Stimulated activated CD4-positive, alpha-beta T cell treated with anti-CD3 and anti-CD28 coated beads, Interleukin-4, amount 100 ng/mL, for 24 hours (primary cell): ENCODE measurements around the gene TPRG1L.
"Not testable (repeated sequence)": the region's sequence is repeated elsewhere in the genome, so short reads cannot be mapped to it uniquely, and the experiment has no call there.

Experiments
- DNase-seq: peaks from one replicate; pipeline ENCODE4 v3.0.0-alpha.2; 2020

The TPRG1L gene

DNA sequence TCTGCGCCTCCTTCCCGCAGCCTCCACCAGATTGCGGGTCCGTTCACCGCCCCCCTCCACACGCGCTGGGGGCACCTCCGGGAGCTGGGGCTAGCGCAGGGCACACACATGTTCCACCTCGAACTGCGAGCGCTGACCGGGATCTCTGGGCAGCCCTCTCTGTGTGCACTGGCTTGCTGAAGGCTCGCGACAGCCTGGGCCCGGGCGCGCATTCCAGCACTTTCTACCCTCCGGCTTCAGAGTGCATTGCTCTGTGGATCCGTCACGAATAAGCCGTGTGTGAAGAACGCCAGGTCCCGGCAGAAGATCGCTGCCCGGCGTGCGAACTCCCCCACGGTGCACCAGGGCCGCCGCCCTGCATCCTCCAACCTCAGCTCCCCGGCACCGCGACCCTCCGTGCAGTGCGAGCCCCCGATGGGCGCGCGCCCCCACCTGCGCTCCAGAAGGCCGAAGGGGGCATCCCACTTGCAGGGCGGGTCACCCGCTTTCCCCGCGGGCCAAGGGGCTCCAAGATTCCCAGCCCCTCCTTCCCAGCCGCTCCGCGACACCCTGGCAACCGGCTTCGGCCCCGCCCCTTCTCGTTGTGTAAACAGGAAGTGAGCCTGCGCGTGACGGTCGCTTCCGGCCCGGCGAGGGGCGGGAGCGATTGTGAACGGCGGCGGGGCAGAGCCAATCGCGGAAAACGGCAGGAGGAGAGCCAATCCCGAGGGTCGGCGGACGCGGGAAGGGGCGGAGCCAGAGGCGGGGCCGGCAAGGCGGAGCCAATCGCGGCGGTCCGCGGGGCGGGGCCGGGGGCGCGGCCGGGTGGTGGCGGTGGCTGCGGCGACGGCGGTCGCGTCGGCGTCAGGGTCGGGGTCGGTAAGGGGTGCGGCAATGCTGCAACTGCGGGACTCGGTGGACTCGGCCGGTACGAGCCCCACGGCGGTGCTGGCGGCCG lies at the start of gene TPRG1L:
Gene TPRG1L (plus strand): TSS at position 816 of the 937 bp plus-strand sequence. CDS start 58 bp downstream, at position 874.
- DNase-seq, result peak; percentile 99

DNA sequence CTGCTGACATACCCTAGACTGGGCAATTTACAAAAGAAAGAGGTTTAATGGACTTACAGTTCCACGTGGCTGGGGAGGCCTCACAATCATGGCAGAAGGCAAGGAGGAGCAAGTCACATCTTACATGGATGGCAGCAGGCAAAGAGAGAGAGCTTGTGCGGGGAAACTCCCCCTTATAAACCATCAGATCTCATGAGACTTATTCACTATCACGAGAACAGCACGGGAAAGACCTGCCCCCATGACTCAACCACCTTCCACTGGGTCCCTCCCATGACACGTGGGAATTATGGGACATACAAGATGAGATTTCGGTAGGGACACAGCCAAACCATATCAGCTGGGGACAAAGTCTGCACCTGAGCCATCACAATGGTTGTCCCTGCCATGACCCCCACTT lies 49.3 kb upstream of the TPRG1L start:
- not testable (repeated sequence) for DNase-seq

DNA sequence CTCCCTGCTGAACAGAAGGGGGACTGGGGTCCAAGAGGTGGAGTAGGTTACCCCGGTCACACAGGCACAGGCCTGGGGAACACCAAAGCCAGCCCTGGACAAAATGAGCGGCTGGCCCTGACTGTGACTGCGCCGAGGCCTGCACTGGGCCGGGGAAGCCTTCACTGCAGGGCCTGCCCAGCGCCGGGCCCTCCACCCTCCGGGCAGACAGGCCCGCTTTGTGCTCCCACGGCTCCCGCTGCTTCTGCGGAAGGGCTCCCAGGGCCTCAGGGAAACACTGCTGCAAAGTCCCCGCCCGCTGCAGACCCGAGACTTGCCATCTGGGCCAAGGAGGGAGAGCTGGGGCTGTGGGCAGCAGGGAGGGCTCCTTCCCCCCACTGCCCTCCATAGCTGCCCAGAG lies 48.8 kb upstream of the TPRG1L start:
- no peak for DNase-seq

DNA sequence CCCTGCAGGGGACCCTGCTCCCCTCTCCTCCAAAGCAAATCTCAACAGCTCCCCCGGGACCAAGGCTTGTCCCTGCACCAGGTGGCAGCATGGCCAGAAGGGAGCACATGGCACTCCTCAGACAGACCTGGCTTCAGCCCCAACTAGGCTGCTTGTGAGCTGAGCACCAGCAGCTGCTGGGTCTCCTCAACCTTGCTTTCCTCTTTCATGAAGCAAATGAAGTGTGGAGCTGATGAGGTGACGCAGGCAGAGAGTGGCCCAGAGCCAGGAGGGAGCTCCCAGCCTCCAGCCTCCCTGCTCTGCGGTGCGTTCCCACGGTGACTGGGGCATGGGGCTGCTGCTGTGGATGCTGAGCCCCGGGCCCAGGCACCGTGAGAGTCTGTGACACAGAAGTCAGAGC lies 47.5 kb upstream of the TPRG1L start:
- DNase-seq, result no peak

DNA sequence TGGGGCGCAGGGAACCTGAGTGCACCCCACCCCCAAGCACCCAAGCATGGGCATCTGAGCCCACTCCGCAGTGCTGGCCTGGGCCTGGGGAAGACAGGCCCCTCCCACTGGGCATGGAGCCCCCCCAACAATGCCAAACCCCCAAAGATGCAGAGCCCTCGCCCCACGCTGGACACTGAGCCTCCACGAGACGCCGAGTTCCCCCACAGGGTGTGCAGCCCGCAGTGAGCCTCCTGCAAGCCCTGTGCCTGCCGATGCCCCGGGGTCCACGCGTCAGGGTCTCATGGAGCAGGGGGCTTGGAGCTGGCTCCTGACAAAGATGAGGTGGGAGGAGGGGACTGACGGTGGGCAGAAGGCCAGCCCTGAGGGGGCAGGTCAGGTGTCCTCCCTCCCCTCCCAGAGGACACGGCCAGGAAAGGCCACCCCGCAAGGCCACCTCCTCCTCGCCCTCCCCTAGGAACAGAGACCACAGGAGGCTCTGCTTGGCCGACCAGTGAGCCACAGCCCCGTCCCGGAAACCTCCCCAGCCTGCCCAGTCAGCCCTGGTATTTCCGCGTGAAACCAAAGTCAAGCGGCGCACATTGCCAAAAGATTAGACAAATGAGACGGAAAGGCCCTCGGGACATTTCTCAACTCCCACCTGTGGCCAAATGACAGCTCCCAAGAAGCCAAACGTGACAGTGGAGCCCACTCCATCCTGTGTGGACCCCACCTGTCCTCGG lies 46.9 kb upstream of the TPRG1L start:
- DNase-seq, result no peak

DNA sequence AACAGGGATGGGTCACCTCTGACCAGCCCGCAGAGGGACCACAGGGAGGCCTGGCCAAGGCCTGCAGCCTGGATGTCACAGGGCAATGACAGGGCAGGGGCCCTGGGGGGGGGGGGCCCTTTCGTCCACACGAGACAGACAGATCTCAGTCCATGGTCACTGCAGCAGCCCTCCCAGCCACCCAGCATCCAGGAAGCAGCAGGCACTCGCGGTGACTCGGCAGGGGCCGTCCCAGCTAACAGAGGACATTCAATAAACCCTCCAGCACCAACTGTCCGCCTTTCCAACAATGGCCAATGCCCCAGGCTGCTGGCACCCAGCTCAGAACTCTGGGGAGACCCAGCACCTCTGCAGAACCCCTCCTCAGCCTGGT lies 46.4 kb upstream of the TPRG1L start:
- no peak for DNase-seq

DNA sequence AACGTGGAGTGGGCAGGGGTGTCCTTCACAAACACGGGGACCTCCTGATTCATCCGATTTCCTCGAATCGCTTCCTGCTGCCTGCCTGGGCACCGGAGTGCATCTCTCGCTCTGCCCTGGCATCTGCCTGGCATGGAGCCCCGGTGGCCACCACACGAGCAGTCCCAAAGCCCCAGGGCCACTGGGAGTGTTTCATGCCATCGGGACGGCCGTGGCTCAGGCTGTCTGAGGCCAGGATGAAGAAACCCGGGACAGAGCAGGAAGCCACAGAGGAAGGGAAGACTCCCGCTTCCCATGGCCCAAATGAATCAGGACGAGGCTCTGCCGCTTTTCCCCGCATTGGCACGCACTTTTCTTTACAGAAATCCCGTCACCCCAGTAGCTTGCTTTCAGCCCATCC lies 45.9 kb upstream of the TPRG1L start:
- no peak for DNase-seq

DNA sequence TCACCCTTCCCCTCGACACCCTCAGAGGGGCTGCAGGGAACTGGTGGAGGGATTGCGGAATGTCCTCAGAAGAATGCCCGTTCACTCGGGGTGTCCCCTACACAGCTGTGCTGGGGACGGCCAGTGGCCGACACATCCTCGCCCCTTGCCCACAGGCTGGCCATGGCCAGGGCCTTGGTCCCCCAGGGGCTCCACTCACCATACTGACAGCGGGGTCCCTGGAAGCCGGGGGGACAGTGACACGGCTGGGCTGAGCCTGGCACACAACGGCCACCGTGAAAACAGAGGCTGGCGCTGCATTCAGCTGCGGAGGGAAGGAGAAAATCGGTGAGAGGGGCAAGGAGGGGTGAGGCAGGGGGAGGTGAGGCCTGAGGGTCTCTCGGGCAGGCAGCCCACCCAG lies 45.2 kb upstream of the TPRG1L start:
- DNase-seq, result no peak

DNA sequence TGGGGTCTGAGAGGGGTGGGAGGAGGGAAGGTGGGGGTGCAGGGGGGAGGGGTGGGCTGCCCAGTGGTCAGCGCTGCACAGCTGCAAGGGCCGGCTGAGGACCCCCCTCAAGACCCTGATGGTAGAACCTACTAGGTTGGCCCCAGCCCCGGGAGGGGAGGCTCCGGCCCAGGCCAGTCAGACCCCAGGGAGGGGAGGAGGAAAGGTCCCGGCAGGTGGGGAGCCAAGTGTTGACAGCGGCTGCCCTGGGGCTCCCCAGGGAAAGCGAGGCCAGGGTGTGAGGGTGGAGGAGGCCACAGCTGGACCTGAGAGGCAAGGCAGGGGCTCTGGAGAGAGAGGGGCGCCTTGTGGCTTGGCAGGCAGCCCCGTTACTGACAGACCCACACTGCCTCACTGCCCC lies 44.6 kb upstream of the TPRG1L start:
- DNase-seq, result no peak

DNA sequence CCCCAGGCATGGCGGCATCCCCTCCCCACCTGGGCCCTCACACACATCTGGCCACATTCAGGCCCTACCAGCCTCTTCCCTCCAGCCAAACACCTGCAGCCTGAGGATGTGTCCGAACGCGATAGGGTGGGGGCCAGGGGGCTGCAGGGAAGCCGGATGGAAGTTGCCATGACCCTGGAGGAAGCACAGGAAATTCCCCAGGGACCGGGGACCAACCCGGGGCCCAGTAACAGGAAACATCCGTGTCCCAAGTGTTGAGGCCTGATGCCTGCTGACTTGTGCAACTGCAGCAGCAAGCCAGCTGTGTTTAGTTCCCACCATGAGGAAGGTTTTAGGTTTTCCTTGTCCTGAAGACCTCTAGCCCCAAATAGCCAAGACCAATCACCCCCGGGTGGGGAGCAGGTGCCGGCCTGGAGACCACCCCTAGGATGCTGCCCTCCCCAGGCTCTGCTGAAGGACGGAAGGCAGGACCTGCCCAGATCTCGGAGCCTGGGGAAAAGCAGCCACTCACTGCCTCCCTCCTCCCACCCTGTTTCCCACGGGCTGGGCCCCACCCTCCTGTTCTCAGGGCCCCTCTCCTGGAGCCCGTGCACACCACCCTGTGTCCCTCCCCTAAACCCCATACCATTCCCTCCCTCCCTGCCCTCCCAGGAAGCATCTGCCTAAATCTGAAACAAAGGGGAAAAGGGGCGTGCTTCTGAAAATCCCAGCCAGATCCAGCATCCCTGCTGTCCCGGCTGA lies 43.3 kb upstream of the TPRG1L start:
- no peak for DNase-seq

DNA sequence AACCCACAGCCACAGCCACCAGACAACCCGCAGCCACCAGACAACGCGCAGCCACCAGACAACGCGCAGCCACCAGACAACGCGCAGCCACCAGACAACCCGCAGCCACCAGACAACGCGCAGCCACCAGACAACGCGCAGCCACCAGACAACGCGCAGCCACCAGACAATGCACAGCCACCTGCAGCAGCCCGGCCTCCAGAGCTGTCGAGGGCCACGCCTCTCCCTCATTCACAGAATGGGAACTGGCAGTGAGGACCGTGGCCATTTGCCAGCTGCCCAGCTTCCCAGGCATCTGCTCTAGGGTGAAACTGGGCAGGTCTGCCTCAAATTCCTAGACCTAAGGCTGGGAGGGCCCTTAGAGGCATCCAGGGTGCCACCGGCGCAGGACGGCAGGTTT lies 41.1 kb upstream of the TPRG1L start:
- not testable (repeated sequence) for DNase-seq

DNA sequence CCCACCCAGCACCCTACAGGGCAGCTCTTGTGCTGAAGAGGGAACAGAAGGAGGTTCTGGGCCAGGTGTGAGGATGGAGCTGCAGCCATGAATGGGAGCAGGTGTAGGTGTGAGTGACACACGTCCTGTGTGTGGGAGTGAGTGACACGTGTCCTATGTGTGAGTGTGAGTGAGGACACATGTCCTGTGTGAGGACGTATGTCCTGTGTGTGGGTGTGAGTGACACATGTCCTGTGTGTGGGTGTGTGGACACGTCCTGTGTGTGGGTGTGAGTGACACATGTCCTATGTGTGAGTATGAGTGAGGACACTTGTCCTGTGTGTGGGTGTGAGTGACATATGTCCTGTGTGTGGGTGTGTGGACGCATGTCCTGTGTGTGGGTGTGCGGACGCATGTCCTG lies 39.9 kb upstream of the TPRG1L start:
- peak; percentile 35 for DNase-seq

DNA sequence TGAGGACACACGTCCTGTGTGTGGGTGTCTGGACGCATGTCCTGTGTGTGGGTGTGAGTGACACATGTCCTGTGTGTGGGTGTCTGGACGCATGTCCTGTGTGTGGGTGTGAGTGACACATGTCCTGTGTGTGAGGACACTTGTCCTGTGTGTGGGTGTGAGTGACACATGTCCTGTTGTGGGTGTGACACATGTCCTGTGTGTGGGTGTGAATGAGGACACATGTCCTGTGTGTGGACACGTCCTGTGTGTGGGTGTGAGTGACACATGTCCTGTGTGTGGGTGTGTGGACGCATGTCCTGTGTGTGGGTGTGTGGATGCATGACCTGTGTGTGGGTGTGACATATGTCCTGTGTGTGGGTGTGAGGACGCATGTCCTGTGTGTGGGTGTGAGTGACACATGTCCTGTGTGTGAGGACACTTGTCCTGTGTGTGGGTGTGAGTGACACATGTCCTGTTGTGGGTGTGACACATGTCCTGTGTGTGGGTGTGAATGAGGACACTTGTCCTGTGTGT lies 39.4 kb upstream of the TPRG1L start:
- not testable (repeated sequence) for DNase-seq

DNA sequence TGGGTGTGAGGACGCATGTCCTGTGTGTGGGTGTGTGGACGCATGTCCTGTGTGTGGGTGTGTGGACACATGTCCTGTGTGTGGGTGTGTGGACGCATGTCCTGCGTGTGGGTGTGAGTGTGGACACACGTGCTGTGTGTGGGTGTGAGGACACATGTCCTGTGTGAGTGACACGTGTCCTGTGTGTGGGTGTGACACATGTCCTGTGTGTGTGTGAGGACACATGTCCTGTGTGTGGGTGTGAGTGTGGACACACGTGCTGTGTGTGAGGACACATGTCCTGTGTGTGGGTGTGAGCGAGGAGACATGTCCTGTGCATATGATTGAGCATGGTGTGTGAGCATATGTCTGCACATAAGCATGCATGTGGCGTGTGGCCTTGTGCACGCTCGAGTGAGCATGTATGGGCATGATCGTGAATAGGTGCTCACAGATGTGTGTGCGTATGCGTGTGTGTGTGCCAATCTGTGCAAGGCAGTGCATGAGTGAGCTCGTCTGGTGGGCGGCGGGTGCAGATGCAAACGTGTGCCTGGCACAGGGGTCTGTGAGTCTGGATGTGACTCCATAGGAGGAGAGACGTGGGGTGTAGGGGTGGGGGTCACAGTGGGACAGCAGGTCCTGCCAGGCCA lies 38.8 kb upstream of the TPRG1L start:
- DNase-seq, result no peak

DNA sequence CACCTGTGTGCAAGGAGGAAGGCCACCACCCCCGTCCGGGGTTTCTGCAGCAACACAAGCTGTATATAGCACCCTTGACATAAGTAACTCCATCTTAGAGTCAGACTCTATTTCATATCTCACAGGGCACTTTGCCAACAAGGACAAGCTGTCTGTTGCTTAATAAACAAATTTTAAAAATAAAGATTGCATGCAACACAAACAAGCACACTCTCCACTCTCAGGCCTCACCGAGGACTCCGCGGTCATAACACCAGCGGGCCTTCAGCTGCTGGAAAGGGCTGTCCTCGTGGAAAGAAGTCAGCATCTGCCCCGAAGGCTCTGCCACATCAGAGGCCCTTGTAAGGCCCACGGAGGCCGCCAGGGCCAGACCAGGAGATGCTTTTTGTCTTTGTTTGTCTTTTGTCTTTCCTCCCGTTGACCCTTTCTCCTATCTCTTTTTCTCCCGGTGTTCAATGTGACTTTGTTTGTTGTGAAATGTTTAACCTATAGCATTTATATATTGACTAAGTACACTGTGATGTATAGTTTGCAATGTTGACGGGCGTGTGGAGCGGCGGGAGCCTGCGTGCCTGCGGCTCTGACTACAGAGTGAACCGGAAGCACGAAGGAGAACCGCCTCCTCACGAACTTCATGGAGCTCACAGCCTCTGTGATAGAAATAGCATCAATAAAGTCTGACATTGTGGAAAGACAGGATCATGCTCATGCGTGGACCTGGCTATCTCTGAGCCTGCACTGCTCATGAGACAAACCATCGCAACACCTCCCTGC lies 37.6 kb upstream of the TPRG1L start:
- DNase-seq, result no peak

DNA sequence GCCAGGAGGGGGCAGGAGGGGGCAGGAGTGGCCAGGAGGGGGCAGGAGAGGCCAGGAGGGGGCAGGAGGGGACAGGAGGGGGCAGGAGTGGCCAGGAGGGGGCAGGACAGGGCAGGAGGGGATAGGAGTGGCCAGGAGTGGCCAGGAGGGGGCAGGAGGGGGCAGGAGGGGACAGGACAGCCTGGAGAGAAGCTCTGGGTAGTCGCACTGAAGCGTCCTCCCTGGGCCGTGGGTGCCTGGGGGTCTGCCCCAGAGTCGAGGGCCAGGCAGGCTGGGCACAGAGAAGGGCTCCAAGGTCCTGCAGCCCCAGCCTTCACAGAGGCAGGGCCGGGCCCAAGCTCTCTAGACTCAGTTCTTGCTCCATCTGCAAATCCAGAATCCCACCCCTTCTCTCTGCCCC lies 36.4 kb upstream of the TPRG1L start:
- DNase-seq, result no peak

DNA sequence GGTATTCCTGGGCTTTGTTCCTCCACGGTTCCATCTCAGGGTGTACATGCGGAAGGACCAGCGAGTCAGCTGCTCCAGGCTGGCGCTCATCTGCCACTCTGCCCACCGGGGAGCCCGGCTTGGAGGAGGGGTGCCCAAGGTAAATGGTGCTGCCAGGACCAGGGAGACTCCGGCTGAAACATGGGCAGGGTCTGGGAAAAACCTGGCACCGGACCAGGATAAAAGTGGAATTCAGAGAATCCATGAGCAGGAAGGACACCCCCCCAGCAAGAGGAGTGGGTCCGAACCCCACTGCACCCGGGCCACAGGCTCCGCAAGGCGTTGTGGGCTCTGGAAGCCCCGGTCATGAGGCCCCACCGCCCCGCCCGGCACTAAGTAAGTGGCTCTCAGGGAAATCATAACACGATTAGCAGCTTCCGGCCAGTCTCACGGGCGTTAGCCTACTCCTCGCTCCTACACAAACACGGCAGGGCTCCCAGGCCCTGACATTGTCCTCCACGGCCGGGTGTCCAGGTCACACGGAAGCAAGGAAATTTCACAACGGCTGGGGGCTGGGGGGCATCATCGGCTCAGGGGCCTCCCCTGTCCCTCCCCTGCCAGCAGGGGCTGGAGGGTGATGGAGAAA lies 34.6 kb upstream of the TPRG1L start:
- no peak for DNase-seq

DNA sequence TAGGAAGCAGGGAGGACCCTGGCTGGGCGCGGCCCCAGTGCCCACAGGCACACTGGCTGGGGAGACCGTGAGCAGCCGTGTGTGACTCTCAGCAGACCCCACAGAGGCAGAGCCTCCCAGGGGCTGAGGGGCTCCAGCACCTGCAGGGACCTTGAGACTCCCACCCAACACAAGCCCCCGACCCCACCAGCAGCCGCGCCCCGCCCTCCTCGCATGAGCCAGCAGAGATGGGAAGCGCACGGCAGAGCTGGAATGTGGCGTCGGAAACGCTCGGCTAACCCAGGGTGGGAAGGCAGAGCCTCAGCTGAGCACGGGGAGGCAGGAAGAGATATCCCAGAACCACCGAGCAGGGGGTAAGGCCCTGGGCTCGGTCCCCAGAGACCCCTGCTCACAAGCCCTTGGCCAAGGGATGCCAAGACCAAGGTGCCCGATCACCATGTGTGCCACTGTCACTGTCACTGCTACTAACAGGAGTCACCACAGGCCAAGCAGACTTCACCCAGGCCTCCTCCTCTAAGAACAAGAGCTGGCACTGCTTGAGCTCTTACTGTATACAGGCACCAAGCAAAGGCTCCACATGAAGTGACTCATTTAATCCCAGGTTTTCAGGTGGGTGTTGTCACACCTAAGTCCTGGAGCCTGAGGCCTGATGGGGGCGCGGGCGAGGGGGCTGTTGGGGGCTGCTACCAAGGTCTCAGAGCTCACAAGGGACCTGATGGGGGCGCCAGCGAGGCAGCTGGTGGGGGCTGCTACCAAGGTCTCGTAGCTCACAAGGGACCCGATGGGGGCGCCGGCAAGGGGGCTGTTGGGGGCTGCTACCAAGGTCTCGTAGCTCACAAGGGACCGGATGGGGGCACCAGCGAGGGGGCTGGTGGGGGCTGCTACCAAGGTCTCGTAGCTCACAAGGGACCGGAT lies 33.6 kb upstream of the TPRG1L start:
- no peak for DNase-seq

DNA sequence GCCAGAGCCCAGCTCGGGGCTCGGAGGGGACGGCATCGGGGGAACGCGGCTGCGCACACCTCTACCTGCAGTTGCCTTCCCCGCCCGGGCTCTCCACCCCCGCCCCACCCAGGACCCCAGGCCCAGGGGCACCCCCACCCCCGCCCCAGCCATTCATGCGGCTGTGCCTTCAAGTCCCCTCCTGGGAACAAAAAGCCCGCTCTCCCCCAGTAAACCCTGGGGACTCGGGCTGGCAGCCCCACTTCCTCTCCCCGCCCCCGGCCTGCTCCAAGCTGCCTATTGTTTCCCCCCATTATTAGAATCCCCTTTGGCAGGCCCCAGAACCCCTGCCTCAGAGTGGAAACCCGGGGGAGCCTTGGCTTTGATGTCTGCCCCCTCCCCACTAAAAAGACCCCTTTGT lies 31.5 kb upstream of the TPRG1L start:
- DNase-seq, result no peak

DNA sequence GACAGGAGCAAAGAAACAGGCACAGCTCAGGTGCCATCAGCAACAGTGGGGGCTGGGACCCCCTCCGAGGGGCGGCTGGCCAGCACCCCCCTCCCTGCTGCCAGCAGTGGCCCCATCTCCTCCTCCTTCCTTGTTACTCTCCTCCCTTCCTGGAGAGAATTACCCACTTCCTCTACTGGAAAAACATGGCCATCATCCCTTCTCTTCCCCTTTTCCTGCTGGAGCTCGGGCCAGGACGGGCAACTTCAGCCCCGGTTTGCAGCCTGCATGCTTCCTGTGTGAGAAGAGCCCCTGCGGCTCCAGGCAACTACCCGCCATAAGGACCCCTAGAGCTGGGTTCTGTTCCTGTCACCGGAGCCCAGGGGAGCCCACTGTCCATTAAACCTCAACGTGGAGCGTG lies 31.1 kb upstream of the TPRG1L start:
- DNase-seq, result no peak
